HFFc6 (cell line): ENCODE data around the gene EDEM1. TPM values are rescaled to one million over a fixed set of nuclear protein-coding genes. Genes with fewer than 3 reads are reported as not detected.
A peak's percentile ranks its signal among the peaks of the same experiment; 100 is the strongest.
"Not testable (repeated sequence)": the region's sequence is repeated elsewhere in the genome, so short reads cannot be mapped to it uniquely, and the experiment has no call there.

Experiments used
- DNase-seq: peaks from one replicate; pipeline ENCODE4 v3.0.0-alpha.2; 2018
- H3K27ac Mint-ChIP-seq: 2 replicates; pipeline ENCODE4 v1.8.0; 2020; ENCODE audit warnings: mild to moderate bottlenecking, mixed read lengths
- H3K27me3 Mint-ChIP-seq: 2 replicates; pipeline ENCODE4 v1.8.0; 2021; ENCODE audit warnings: mild to moderate bottlenecking, moderate library complexity, mixed read lengths; ENCODE audit not compliant: insufficient read depth
- H3K36me3 Mint-ChIP-seq: 2 replicates; pipeline ENCODE4 v1.8.0; 2021; ENCODE audit warnings: low read depth, mixed read lengths
- H3K4me1 Mint-ChIP-seq: 2 replicates; pipeline ENCODE4 v1.8.0; 2020; ENCODE audit warnings: low read depth, mixed read lengths
- H3K4me3 Mint-ChIP-seq: 2 replicates; pipeline ENCODE4 v1.8.0; 2020; ENCODE audit warnings: mild to moderate bottlenecking, moderate library complexity, mixed read lengths
- H3K9me3 Mint-ChIP-seq: 2 replicates; pipeline ENCODE4 v1.8.0; 2020; ENCODE audit warnings: mild to moderate bottlenecking, mixed read lengths
- CTCF ChIP-seq: fragments of 200-600 bp; sonication (generic); IDR thresholded peaks from 2 replicates; pipeline ENCODE4 v1.5.0; 2021; ENCODE audit warnings: antibody characterized with exemption, mild to moderate bottlenecking
- total RNA-seq, 6 experiments: library from RNA; stranded (reverse); fragmentation: NEBNext Ultra II Directional; extraction: Animal tissue kit (Norgen Biotek cat#: 25700); gene quantifications; 2 replicates in 1 of 6; 3 replicates in 5 of 6; pipeline ENCODE4 v1.2.3, GENCODE V29; 2021

EDEM1 gene
- total RNA-seq, 6 experiments from 2014 or later, result 47.6 to 56.4 (median 52.0) TPM

GRCh38 chr3:5181469-5182141 lies 5.9 kb upstream of the EDEM1 start:
- H3K4me1 Mint-ChIP-seq, result peaks cover 9% of the 10 kb centered on the region
- H3K27me3 Mint-ChIP-seq, result peaks cover 3% of the 10 kb centered on the region; the same call in 1 of the 2 replicates
- no peaks in the 10 kb centered on the region for H3K9me3 Mint-ChIP-seq
- no peak for DNase-seq
- peaks cover 10% of the 10 kb centered on the region; the same call in 1 of the 2 replicates for H3K36me3 Mint-ChIP-seq
- H3K4me3 Mint-ChIP-seq, result no peak overlapping the region
- no peak overlapping the region for H3K27ac Mint-ChIP-seq
- no peak for TF ChIP-seq CTCF

GRCh38 chr3:5183714-5184113 lies 3.8 kb upstream of the EDEM1 start:
- H3K36me3 Mint-ChIP-seq, result peaks cover 10% of the 10 kb centered on the region; the same call in 1 of the 2 replicates
- not testable (repeated sequence) for H3K27me3 Mint-ChIP-seq, DNase-seq, H3K27ac Mint-ChIP-seq, H3K4me3 Mint-ChIP-seq, H3K9me3 Mint-ChIP-seq
- peaks cover 11% of the 10 kb centered on the region for H3K4me1 Mint-ChIP-seq

- DNase-seq, result no peak
- 0 out of 2 replicates have a peak, but pooled peaks have one; percentile 12 for TF ChIP-seq CTCF
- Mint-ChIP-seq H3K9me3 (no peaks in the 10 kb centered on the region), H3K4me3 (no peak overlapping the region), H3K36me3 (peaks cover 10% of the 10 kb centered on the region; the same call in 1 of the 2 replicates), H3K27me3 (peaks cover 3% of the 10 kb centered on the region; the same call in 1 of the 2 replicates), H3K27ac (no peak overlapping the region), H3K4me1 (peaks cover 17% of the 10 kb centered on the region)
Observed at GRCh38 chr3:5184499-5184898, 3.0 kb upstream of the EDEM1 start.

- Mint-ChIP-seq H3K27ac (no peak overlapping the region), H3K27me3 (peaks cover 3% of the 10 kb centered on the region; the same call in 1 of the 2 replicates), H3K4me1 (peaks cover 23% of the 10 kb centered on the region), H3K4me3 (no peak overlapping the region), H3K36me3 (peaks cover 14% of the 10 kb centered on the region), H3K9me3 (no peaks in the 10 kb centered on the region)
- no peak for DNase-seq
- no peak for TF ChIP-seq CTCF
Observed at GRCh38 chr3:5185093-5185673, 2.3 kb upstream of the EDEM1 start.

GRCh38 chr3:5186089-5186857 lies 1.2 kb upstream of the EDEM1 start:
- H3K27ac Mint-ChIP-seq, result peak overlapping the region; percentile 87
- peaks cover 27% of the 10 kb centered on the region for H3K4me1 Mint-ChIP-seq
- H3K9me3 Mint-ChIP-seq, result no peaks in the 10 kb centered on the region
- peaks cover 14% of the 10 kb centered on the region for H3K36me3 Mint-ChIP-seq
- TF ChIP-seq CTCF, result no peak
- peak overlapping the region; percentile 87 for H3K4me3 Mint-ChIP-seq
- H3K27me3 Mint-ChIP-seq, result peaks cover 2% of the 10 kb centered on the region; the same call in 1 of the 2 replicates
- no peak for DNase-seq

GRCh38 chr3:5186858-5187155 lies 700 bp upstream of the EDEM1 start:
- no peak for TF ChIP-seq CTCF
- peaks cover 32% of the 10 kb centered on the region for H3K4me1 Mint-ChIP-seq
- H3K27me3 Mint-ChIP-seq, result peaks cover 2% of the 10 kb centered on the region; the same call in 1 of the 2 replicates
- no peaks in the 10 kb centered on the region for H3K9me3 Mint-ChIP-seq
- H3K4me3 Mint-ChIP-seq, result peak overlapping the region; percentile 87
- H3K36me3 Mint-ChIP-seq, result peaks cover 14% of the 10 kb centered on the region
- DNase-seq, result no peak
- peak overlapping the region; percentile 87 for H3K27ac Mint-ChIP-seq
